GM15510 (cell line): ENCODE results near the gene ZNF768.

Experiments
- POLR2A ChIP-seq: IDR thresholded peaks from 3 replicates; pipeline ENCODE4 v1.6.1; 2011; ENCODE audit warnings: borderline replicate concordance; ENCODE audit not compliant: insufficient read length; ENCODE audit errors: extremely low read depth

The ZNF768 gene

GRCh38 chr16:30541502-30542329 is 15.3 kb upstream of the ZNF768 start:
- TF ChIP-seq POLR2A: no peak

DNA sequence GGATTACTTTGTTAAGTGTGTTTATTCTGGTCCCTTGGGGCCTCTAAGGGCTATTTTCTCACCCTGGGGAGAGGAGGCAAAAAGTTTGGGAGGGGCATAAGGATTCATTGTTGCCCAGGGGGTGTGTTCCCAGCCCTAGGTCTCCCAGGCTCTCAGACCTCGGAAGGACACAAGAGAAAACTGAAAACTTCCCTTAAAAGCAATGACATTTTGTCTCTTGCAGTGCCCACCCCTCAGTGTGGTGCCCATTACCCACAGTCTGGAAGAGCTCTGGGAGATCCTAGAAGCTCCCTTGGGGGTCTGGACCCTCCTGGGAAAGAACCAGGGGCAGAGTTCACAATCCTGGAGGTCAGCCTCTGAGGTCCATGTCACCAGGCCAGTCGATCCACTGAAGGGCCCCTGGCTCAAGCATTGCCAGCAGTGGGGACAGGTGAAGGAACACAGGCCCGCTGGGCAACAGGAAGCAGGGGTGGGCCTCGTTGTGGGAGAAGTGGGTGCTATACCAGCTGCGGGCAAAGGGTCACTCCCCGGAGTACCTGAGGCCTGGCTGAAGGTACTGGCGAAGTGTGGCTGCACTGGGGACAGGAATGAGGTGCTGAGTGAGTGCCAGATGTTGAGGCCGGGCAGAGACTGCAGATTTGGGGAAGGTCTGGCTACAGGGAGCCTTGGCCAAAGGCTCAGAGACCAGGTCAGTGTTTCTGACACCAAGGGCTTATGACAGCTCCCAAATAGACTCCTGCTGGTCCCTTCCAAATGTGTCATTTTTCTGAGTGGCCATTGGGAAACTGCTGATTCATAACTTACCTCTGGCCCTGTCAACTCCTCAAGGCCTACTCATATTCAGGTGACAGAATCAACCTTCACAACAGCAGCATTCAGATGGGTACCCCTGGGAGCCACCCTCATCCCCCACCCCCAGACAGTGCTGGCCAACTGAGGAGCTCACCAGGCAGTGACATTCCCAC is 12.9 kb upstream of the ZNF768 start:
- no peak for TF ChIP-seq POLR2A

GRCh38 chr16:30535777-30536190 is 9.4 kb upstream of the ZNF768 start:
- TF ChIP-seq POLR2A: peak; percentile 63

DNA sequence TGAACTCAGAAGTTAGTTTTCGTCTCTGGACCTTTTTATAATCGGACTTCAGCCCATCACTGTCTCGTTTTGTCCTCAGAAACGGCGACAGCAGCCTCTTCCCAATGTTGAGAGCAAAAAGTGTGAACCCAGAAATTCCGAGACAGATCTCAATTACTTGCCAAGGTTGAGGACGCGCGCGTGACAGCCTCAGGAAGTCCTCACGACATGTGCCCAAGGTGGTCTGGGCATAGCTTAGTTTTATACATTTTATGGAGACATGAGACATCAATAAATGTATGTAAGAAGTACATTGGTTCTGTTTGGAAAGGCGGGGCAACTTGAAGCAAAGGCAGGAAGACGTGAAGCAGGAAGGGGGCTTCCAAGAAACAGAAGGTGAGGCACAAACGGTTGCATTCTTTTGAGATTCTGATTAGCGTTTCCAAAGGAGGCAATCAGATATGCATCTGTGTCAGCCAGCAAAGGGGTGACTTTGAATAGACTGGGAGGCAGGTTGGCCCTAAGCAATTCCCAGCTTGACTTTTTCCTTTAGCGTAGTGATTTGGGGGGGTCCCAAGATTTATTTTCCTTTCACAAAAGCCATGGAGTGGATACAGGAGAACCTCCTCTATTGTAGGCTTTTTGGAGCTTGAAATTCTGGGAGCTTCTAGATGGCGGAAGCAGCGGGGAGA is 8.9 kb upstream of the ZNF768 start:
- TF ChIP-seq POLR2A: no peak

- TF ChIP-seq POLR2A: peak; percentile 78
These were observed 8.2 kb upstream of the ZNF768 start, which contains the start of gene ZNF747 for GRCh38 chr16:30534368-30535105. TSS of gene ZNF747 (minus strand) at chr16:30534858. CDS start at chr16:30534679, 179 bp downstream.

DNA sequence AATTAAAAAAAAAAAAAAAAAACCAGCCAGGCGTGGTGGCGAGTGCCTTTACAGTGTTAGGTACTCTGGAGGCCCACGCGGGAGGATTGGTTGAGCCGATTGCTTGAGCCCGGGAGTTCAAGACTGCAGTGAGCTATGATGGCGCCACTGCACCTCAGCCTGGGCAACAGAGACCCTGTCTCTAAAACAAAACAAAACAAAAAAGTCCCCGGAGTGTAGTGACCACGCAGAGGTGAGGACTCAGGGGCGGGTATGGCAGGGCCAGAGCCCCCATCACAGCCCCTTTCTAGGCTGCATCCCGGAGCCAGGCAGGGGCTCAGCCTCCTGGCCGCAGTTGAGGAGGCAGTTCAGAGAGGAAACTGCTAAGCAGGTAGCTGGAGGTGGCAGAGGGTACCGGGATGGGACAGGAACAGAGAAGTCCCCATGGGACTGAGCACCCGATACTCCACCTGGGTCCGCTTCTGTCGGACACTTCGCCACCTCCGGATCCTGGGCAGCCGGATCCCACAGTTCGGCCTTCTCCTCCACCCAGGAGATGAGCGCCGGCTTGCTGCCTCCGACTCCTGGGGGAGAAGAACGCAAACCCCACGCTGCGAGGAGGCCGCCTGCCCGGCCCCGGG is 7.5 kb upstream of the ZNF768 start:
- no peak for TF ChIP-seq POLR2A

DNA sequence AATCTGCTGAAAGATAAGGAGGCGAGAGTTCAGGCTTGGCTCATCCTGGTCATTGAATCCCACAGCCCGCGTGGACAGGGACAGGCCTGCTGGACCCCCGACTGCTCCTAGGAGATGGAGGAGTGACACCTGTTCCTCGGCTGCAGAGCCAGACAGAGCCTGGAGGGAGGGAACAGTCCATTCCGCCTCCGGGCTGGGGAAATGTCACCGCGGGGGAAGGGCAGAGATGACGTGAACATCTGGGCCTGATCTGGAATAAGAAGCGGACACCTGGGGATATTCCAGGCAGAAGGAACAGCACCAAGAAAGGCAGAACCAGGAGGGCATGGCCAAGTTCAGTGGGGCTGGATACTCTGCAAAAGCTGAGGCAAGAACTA is 6.8 kb upstream of the ZNF768 start:
- TF ChIP-seq POLR2A: no peak

DNA sequence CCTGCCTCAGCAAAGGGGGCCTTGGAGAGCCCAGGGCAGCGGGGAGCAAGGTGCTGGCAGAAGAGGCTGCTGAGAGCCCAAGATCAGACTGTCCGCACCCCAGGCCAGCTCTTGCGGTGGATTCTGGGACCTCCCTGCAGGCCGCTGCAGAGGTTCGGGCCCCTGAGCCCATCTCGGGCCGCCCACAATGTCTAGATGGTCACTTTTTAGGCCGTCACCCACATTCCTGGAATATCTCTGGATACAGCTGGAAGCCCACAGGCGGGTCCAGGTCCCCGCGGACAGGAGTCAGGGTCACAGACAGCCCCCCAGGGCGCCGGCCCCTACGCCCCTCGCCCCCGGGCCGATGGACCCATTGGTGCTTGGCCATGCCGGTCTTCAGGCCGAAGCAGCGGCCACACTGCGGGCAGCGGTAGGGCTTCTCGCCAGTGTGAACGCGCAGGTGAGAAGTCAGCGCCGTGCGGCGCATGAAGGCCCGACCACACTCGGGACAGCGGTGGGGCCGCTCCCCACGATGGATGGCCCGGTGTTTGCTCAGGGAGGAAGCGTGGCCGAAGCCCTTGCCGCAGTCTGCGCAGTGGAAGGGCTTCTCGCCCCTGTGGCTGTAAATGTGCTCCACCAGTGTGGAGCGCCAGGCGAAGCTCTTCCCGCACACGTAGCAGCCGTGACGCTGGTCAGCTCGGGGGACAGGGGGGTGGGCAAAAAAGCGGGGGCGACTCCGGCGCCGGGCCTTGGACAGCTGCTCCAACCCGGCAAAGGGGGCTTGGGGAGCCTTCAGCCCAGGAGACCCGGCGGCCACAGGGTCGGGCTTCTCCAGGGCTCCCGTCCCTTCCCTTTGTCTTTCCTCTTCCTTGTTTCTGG is 6.1 kb upstream of the ZNF768 start:
- TF ChIP-seq POLR2A: no peak

- no peak for TF ChIP-seq POLR2A
These were observed 4.0 kb upstream of the ZNF768 start for GRCh38 chr16:30530163-30531037.

DNA sequence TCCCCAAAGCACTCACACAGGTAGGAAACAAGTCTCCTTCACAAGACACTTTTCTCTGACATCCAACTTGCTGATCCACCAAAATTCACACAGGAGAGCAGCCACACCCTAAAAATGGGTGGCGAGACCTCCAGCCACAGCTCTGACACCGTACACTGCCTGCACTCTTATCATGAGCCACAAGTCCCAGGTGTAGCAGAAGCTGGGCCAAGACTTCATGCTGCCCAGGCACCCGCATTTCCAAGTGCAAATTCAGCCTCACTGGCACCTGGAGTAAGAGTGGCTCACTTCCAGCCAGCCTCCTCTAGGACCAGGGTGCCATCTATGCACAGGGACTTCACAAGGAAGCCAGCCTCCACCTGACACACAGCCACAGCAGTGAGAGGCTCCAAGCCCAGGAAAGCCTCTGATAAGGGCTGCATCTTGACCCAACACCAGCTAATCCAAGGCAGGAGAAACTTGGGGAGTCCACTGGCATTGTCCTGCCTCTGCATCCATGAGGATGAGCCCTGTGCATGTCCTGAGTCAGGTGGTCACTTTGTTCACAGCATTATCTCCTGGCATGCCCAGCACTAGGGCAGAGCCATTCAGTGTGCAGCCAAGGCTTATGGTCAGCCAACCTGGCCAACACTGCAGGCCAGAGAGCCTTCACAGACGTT is 2.6 kb upstream of the ZNF768 start:
- TF ChIP-seq POLR2A: no peak

GRCh38 chr16:30527635-30528178 is 1.3 kb upstream of the ZNF768 start:
- TF ChIP-seq POLR2A: no peak
